H9 (cell line): Measurements from ENCODE around the gene MOCS1. TPM values are rescaled to one million over a fixed set of nuclear protein-coding genes. Genes with fewer than 3 reads are reported as not detected.

Experiments
- DNase-seq: peaks from one replicate; pipeline ENCODE4 v3.0.0-alpha.2; 2017
- H2AFZ ChIP-seq: one replicate; pipeline ENCODE4 v1.6.1; 2013; ENCODE audit warnings: mild to moderate bottlenecking, low read length, control low read depth, moderate library complexity
- H2AK5ac ChIP-seq: 2 replicates; pipeline ENCODE4 v1.6.1; 2013; ENCODE audit warnings: low read length, control low read depth, mixed read lengths; ENCODE audit not compliant: insufficient read length
- H2BK120ac ChIP-seq: one replicate; pipeline ENCODE4 v1.6.1; 2013; ENCODE audit warnings: low read depth, mild to moderate bottlenecking, low read length, control low read depth, inconsistent platforms; ENCODE audit not compliant: poor library complexity, severe bottlenecking
- H2BK12ac ChIP-seq: 2 replicates; pipeline ENCODE4 v1.6.1; 2013; ENCODE audit warnings: low read length, control low read depth, mixed read lengths, low read depth; ENCODE audit not compliant: insufficient read length
- H2BK15ac ChIP-seq: 2 replicates; pipeline ENCODE4 v1.6.1; 2013; ENCODE audit warnings: low read depth, low read length, control low read depth
- H2BK20ac ChIP-seq: one replicate; pipeline ENCODE4 v1.6.1; 2013; ENCODE audit warnings: low read depth, mild to moderate bottlenecking, low read length, control low read depth, inconsistent platforms; ENCODE audit not compliant: poor library complexity, severe bottlenecking
- H2BK5ac ChIP-seq: 2 replicates; pipeline ENCODE4 v1.6.1; 2013; ENCODE audit warnings: low read length, control low read depth, mixed read lengths; ENCODE audit not compliant: insufficient read length
- H3K14ac ChIP-seq: 2 replicates; pipeline ENCODE4 v1.6.1; 2013; ENCODE audit warnings: low read length, control low read depth; ENCODE audit not compliant: insufficient read depth
- H3K18ac ChIP-seq: 2 replicates; pipeline ENCODE4 v1.6.1; 2013; ENCODE audit warnings: low read depth, mild to moderate bottlenecking, mixed read lengths, low read length, control low read depth; ENCODE audit not compliant: insufficient read length
- H3K23ac ChIP-seq: 2 replicates; pipeline ENCODE4 v1.6.1; 2013; ENCODE audit warnings: low read length, control low read depth, mixed read lengths, low read depth; ENCODE audit not compliant: insufficient read length
- H3K23me2 ChIP-seq: 2 replicates; pipeline ENCODE4 v1.6.1; 2013; ENCODE audit warnings: low read depth, mild to moderate bottlenecking, mixed read lengths, low read length, control low read depth; ENCODE audit not compliant: insufficient read length, poor library complexity, severe bottlenecking
- H3K27ac ChIP-seq: 2 replicates; pipeline ENCODE4 v1.5.1; 2013; ENCODE audit warnings: low read length, control low read depth, mixed read lengths, low read depth; ENCODE audit not compliant: insufficient read length
- H3K27me3 ChIP-seq: 2 replicates; pipeline ENCODE4 v1.6.1; 2013; ENCODE audit warnings: low read length, control low read depth, inconsistent platforms; ENCODE audit not compliant: insufficient read depth
- H3K4ac ChIP-seq: 2 replicates; pipeline ENCODE4 v1.6.1; 2013; ENCODE audit warnings: low read depth, mild to moderate bottlenecking, control low read depth, inconsistent platforms, low read length, moderate library complexity
- H3K4me1 ChIP-seq: 2 replicates; pipeline ENCODE4 v1.6.1; 2013; ENCODE audit warnings: low read length, control low read depth, inconsistent platforms; ENCODE audit not compliant: insufficient read depth
- H3K4me2 ChIP-seq: 2 replicates; pipeline ENCODE4 v1.6.1; 2013; ENCODE audit warnings: low read length, control low read depth, mixed read lengths; ENCODE audit not compliant: insufficient read length, insufficient read depth
- H3K56ac ChIP-seq: 2 replicates; pipeline ENCODE4 v1.6.1; 2013; ENCODE audit warnings: low read depth, mild to moderate bottlenecking, mixed read lengths, low read length, control low read depth; ENCODE audit not compliant: insufficient read length
- H3K79me1 ChIP-seq: 2 replicates; pipeline ENCODE4 v1.6.1; 2013; ENCODE audit warnings: low read depth, mild to moderate bottlenecking, moderate library complexity, low read length, control low read depth, inconsistent platforms; ENCODE audit not compliant: insufficient read depth, poor library complexity, severe bottlenecking
- H3K79me2 ChIP-seq: 2 replicates; pipeline ENCODE4 v1.6.1; 2013; ENCODE audit warnings: low read length, control low read depth, inconsistent platforms; ENCODE audit not compliant: insufficient read depth
- H3K9ac ChIP-seq: 2 replicates; pipeline ENCODE4 v1.6.1; 2013; ENCODE audit warnings: low read length, control low read depth, mixed read lengths; ENCODE audit not compliant: insufficient read length; ENCODE audit errors: extremely low read depth
- H3K9me3 ChIP-seq: one replicate; pipeline ENCODE4 v1.6.1; 2013; ENCODE audit warnings: low read depth, low read length, inconsistent platforms; ENCODE audit not compliant: control insufficient read depth
- H3T11ph ChIP-seq: one replicate; pipeline ENCODE4 v1.6.1; 2013; ENCODE audit warnings: mild to moderate bottlenecking, low read length, control low read depth, inconsistent platforms
- H4K20me1 ChIP-seq: one replicate; pipeline ENCODE4 v1.6.1; 2013; ENCODE audit not compliant: control insufficient read depth, insufficient read length, insufficient read depth
- H4K5ac ChIP-seq: 2 replicates; pipeline ENCODE4 v1.6.1; 2013; ENCODE audit warnings: low read depth, mild to moderate bottlenecking, mixed read lengths, low read length, control low read depth; ENCODE audit not compliant: insufficient read length
- H4K8ac ChIP-seq: replicated peaks from 2 replicates; pipeline ENCODE4 v1.6.1; 2013; ENCODE audit warnings: low read length, control low read depth, mixed read lengths, low read depth; ENCODE audit not compliant: insufficient read length
- H4K91ac ChIP-seq: 2 replicates; pipeline ENCODE4 v1.6.1; 2013; ENCODE audit warnings: low read depth, mild to moderate bottlenecking, moderate library complexity, mixed read lengths, low read length, control low read depth; ENCODE audit not compliant: insufficient read length
- H3K27ac Mint-ChIP-seq, 3 experiments: 2 replicates in 2 of 3; 3 replicates in 1 of 3; pipeline ENCODE4 v1.8.0; 2020 to 2021; ENCODE audit warnings: mixed read lengths in 3 of 3, mild to moderate bottlenecking in 1 of 3, moderate library complexity in 1 of 3
- H3K27me3 Mint-ChIP-seq: 2 replicates; pipeline ENCODE4 v1.8.0; 2021; ENCODE audit warnings: low read depth, mild to moderate bottlenecking, moderate library complexity, mixed read lengths
- H3K36me3 Mint-ChIP-seq, 3 experiments: 2 replicates in 2 of 3; 3 replicates in 1 of 3; pipeline ENCODE4 v1.8.0; 2020 to 2021; ENCODE audit warnings: low read depth in 3 of 3, mixed read lengths in 3 of 3; ENCODE audit not compliant: insufficient read depth in 1 of 3
- H3K4me1 Mint-ChIP-seq, 2 experiments: 2 replicates each; pipeline ENCODE4 v1.8.0; 2020; ENCODE audit warnings: mixed read lengths in 2 of 2
- H3K4me3 Mint-ChIP-seq, 2 experiments: 2 replicates in 1 of 2; 3 replicates in 1 of 2; pipeline ENCODE4 v1.8.0; 2020 to 2021; ENCODE audit warnings: mild to moderate bottlenecking in 2 of 2, mixed read lengths in 2 of 2, moderate library complexity in 1 of 2
- H3K9me3 Mint-ChIP-seq, 2 experiments: 2 replicates in 1 of 2; 3 replicates in 1 of 2; pipeline ENCODE4 v1.8.0; 2020; ENCODE audit warnings: mild to moderate bottlenecking in 2 of 2, mixed read lengths in 2 of 2, moderate library complexity in 1 of 2
- CTCF ChIP-seq: fragments of 200-600 bp; sonication (generic); conservative IDR thresholded peaks from 3 replicates; pipeline ENCODE4 v1.8.0; 2021; ENCODE audit warnings: antibody characterized with exemption, mild to moderate bottlenecking
- WGBS: extraction: QIAGEN DNeasy Blood & Tissue Kit; methylation state at CpG from one replicate; pipeline ENCODE4 v1.1.7; 2013; ENCODE audit warnings: missing lambda C conversion rate, low lambda C conversion rate, mixed read lengths; ENCODE audit not compliant: insufficient read length; ENCODE audit errors: extremely low coverage; 5-methylcytosine and 5-hydroxymethylcytosine counted together
- total RNA-seq: library from RNA; stranded (reverse); gene quantifications from 2 replicates; pipeline ENCODE4 v1.2.1, GENCODE V29; 2021

MOCS1 gene
- total RNA-seq, 1 experiment from 2014 or later, result 15.2 TPM

- H3K4me2 ChIP-seq, result no peak overlapping the region
- no peak overlapping the region for H3K4me3 Mint-ChIP-seq
These were observed 18.9 kb upstream of the MOCS1 start for GRCh38 chr6:39953076-39953618.

More at GRCh38 chr6:39953076-39953618, 18.9 kb upstream of the MOCS1 start:
- Histone ChIP-seq H3K4me1 (peaks cover 5% of the 10 kb centered on the region; the same call in 1 of the 2 replicates), H2BK20ac (no peak overlapping the region), H3K79me1 (no peaks in the 10 kb centered on the region), H3K56ac (no peak overlapping the region), H3K9me3 (no peaks in the 10 kb centered on the region), H4K8ac (no peak overlapping the region), H2AK5ac (no peak overlapping the region), H4K20me1 (no peaks in the 10 kb centered on the region), H3K14ac (no peak overlapping the region), H3K23ac (no peak overlapping the region), H3K9ac (no peak overlapping the region), H2BK5ac (no peak overlapping the region), H3K79me2 (no peaks in the 10 kb centered on the region), H3K27me3 (no peaks in the 10 kb centered on the region), H3T11ph (no peak overlapping the region), H4K91ac (no peak overlapping the region), H2AFZ (no peak overlapping the region), H3K4ac (no peak overlapping the region), H3K27ac (no peak overlapping the region), H2BK15ac (no peak overlapping the region), H3K18ac (no peak overlapping the region), H2BK120ac (no peak overlapping the region), H4K5ac (no peak overlapping the region), H2BK12ac (no peak overlapping the region), H3K23me2 (no peaks in the 10 kb centered on the region)
- H3K9me3 Mint-ChIP-seq, result peaks cover 2 to 3% of the 10 kb centered on the region in 2 experiments; a peak in 2 of 5 replicates
- peaks cover 0 to 5% of the 10 kb centered on the region in 2 experiments; a peak in 3 of 4 replicates for H3K4me1 Mint-ChIP-seq
- WGBS, result no CpG with 5 or more reads among the region's 2 CpGs
- no peak for DNase-seq
- no peak overlapping the region for H3K27ac Mint-ChIP-seq
- H3K36me3 Mint-ChIP-seq, result no peaks in the 10 kb centered on the region
- TF ChIP-seq CTCF, result no peak
- H3K27me3 Mint-ChIP-seq, result no peaks in the 10 kb centered on the region; the same call in 1 of the 2 replicates
